ENCODE measurements around the gene PTPRD.
A peak's percentile ranks its signal among the peaks of the same experiment; 100 is the strongest.

The PTPRD gene

DNA sequence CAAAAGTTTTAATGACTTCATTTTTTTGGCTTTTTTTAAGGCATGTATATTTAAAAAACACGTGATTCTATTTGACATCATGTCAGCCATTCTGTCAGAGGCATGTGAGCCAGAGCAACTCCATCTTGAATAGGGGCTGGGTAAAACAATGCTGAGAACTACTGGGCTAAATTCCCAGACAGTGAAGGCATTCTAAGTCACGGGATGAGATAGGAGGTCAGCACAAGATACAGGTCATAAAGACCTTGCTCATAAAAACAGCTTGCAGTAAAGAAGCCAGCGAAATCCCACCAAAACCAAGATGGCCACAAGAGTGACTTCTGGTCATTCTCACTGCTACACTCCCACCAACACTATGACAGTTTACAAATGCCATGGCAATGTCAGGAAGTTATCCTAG, 1812.6 kb downstream of the PTPRD start:
- no peak for DNase-seq

- DNase-seq, result no peak
Measured at GRCh38 chr9:8799615-8800014, 1813.2 kb downstream of the PTPRD start.

- no peak for DNase-seq
Measured at GRCh38 chr9:8799206-8799605, 1813.6 kb downstream of the PTPRD start.

GRCh38 chr9:8784838-8785237, 1828.0 kb downstream of the PTPRD start:
- DNase-seq, result peak; percentile 33

- peak; percentile 70 for DNase-seq
Measured at GRCh38 chr9:8783941-8784340, 1828.9 kb downstream of the PTPRD start.

DNA sequence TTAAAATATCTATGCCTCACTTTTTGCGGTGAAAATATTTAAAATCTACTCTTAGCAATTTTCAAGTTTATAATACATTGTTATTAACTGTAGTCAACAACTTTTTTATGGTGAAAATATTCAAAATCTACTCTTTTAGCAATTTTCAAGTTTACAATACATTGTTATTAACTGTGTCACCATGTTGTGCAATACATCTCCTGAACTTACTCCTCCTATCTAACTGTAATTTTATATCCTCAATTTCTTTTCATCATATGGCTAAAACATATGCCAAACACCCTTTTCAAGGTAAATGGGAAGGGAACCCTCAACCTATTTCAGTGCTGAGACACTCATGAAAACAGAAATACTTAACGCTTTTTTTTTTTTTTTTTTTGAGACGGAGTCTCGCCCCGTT, 1830.6 kb downstream of the PTPRD start:
- no peak for DNase-seq

DNA sequence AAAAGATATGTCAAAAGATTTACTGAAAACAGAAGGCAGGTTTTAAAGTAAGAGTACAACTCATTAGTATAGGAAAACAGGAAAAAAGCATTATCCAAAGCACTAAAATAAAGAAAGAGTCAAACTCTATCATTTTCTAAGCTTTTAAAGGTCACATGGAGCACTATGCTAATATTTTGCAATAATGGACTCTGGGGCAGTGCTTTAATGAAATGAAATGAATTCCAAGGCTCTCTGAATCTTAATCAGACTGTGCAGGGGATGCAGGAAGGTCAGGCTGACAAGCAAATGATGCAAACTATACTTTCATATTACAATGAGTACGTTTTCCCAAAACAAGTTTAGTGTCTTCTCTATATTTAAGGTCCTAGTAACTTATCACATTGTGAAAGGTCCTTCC, 1831.3 kb downstream of the PTPRD start:
- no peak for DNase-seq

DNA sequence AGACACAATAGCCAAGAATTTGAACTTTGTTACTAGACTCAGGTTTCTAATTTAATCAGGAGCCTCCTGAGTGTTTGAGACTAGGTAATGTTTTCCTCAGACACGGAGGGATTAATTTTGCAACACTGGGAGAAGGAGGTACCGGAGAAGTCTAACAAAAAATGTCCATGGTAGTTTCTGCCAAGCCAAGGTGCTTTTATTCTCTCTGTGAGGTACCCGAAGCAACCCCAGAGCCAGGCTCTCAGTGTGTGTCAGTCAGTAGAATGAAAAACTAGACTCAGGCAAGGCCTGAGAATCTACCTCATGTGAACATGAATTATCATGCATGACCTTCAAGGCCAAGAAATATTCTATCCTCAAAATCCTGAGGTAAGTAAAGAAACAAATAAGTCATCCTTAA, 1832.4 kb downstream of the PTPRD start:
- DNase-seq, result no peak

- no peak for DNase-seq
Measured at GRCh38 chr9:8779478-8779877, 1833.3 kb downstream of the PTPRD start.

GRCh38 chr9:8778356-8778755, 1834.4 kb downstream of the PTPRD start:
- DNase-seq, result no peak

DNA sequence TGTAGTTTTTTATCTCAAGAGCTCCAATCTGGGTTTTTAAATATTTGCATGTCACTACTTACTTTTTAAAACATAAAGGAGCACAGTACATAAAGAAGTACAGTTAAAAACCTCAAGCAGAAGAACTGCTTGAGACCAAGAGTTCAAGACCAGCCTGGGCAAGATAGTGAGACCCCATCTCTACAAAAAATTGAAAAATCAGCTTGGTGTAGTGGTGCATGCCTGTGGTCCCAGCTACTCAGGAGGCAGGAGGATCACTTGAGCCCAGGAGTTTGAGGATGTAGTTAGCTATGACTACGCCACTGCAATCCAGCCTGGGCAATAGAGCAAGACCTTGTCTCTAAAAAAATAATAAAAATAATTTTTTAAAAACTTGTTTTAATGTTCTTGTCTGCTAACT, 1840.5 kb downstream of the PTPRD start:
- DNase-seq, result no peak

GRCh38 chr9:8769153-8769552, 1843.6 kb downstream of the PTPRD start:
- no peak for DNase-seq

- no peak for DNase-seq
Measured at GRCh38 chr9:8766096-8766495, 1846.7 kb downstream of the PTPRD start.

GRCh38 chr9:8764051-8764450, 1848.8 kb downstream of the PTPRD start:
- DNase-seq, result no peak

- DNase-seq, result peak; percentile 78
Measured at GRCh38 chr9:8762479-8763085, 1850.2 kb downstream of the PTPRD start.

- DNase-seq, result no peak
Measured at GRCh38 chr9:8760000-8760767, 1852.6 kb downstream of the PTPRD start.

DNA sequence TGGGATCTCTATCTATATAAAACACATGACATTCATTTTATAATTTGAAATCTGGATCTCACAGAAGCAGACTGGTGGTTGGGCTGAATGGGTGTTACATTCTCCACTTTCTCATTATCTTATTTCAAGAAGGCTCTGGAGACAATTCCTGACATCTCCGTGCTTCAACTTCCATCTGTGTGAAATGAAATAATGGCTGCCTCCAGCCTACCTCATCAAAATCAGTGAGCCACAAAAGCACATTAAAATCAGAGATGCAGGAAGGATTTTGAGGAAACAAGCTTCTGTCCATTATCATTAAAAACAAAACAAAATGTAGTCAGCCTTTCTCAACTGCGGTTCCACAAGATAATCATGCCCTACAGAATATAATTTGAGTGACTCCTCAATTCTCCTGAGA, 1854.9 kb downstream of the PTPRD start:
- no peak for DNase-seq

DNA sequence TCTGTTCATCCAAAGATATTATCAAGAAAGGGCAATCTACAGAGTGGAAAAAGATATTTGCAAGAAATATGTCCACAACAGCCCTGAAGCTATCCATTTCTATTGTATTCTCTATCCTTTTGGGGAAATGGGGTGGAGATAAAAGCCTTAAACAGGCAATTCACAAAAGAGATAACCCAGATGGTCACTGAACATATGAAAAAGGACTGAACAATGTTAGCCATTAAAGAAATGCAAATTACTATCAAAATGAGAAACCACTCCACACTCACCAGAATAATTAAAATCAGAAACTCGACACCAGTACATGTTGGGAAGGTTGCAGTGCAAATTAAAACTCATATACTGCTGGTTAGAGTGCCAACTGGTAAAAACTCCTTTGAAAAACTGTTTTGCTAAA, 1858.1 kb downstream of the PTPRD start:
- no peak for DNase-seq

GRCh38 chr9:8751406-8751930, 1861.3 kb downstream of the PTPRD start:
- DNase-seq, result no peak

GRCh38 chr9:8750639-8751051, 1862.2 kb downstream of the PTPRD start:
- DNase-seq, result no peak

DNA sequence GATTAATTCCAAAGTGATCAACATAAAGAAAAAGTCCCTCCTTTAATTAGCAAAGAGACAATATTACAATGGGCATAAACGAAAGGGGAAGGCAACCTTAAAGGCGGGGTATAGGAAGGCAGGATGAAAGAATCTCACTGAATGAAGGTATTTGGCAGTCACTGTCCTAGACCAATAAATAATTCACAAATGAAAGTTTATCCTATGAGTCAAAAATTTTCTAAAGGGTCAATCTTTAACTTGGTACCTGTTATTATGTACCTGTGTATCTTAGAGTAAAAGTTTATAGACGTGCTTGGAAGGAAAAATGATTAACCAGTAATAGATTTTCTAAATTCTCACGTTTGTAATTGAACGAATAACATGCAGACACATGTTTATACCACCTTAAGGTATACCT, 1867.5 kb downstream of the PTPRD start:
- DNase-seq, result no peak

GRCh38 chr9:8738945-8739344, 1873.9 kb downstream of the PTPRD start:
- DNase-seq, result no peak

GRCh38 chr9:8736805-8737204, 1876.0 kb downstream of the PTPRD start:
- DNase-seq, result no peak

DNA sequence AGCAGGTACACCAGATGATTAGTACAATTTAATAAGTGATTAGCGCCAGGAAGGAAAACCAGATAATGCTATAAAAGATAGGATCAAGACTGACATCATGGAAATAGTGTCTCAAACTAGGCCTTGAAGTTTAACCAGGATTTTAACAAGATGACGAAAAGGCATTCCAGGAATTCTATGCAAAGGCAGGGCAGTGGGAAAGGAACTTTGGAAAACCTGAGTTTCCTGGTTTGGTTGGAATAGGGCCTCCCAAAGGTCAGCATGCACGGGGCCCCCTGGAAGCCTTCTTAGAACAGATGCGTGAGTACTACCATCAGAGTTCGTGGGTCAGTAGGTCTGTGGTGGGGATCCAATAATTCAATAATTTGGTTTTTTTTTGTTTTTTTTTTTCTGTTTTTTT, 1878.0 kb downstream of the PTPRD start:
- DNase-seq, result no peak

Measured in DMS79 (cell line).